Kidney capillary endothelial cell (primary cell): Measurements from ENCODE around the gene CCDC178.
"Not testable (repeated sequence)": the region's sequence is repeated elsewhere in the genome, so short reads cannot be mapped to it uniquely, and the experiment has no call there.

ENCODE experiments used
- DNase-seq: peaks from one replicate; pipeline ENCODE4 v3.0.0-alpha.2; 2018; ENCODE audit warnings: low spot score

Gene CCDC178

DNA sequence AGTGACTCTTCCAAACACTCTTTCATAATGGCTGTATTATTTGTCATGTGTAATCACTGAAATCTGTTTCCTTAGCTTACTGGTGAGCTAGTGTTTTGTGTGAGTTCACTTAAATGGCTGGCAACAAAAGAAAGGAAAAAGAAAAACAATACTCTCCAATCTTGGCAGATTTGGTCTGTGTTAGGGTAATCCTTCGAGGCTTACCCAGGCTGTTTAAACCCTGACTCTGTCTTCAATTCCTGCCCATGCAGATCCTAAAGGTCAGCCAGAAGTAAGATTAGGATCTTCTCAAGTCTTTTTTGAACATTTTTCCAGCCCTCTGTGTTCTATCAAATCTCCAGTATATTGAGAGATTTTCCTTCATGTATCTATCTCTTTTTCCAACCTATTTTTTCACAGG lies 85.3 kb downstream of the CCDC178 start:
- no peak for DNase-seq

DNA sequence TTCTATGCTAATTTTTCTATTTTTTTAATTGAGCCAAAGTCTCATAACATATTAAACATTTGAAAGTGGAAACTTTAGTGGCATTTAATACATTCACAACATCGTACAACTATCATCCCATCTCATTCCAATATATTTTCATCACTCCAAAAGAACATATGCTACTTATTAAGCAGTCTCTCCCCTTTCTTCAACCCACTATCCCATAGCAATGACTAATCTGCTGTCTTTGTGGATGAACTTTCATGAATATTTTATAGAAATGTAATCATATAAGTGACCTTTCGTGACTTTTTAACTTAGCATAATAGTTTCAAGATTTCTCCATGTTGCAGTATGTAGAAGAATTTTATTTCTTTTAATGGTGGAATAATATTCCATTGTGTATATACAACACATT lies 90.3 kb downstream of the CCDC178 start:
- DNase-seq, result no peak

DNA sequence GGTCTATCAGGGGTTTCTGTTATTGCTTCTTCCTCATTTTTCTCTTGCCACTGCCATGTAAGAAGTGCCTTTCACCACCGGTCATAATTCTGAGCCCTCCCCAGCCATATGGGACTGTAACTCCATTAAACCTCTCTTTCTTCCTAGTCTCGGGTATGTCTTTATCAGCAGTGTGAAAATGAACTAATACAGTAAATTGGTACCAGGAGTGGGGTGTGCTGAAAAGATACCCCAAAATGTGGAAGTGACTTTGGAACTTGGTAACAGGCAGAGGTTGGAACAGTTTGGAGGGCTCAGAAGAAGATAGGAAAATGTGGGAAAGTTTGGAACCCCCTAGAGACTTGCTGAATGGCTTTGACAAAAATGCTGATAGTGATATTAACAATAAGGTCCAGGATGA lies 100.8 kb downstream of the CCDC178 start:
- not testable (repeated sequence) for DNase-seq

DNA sequence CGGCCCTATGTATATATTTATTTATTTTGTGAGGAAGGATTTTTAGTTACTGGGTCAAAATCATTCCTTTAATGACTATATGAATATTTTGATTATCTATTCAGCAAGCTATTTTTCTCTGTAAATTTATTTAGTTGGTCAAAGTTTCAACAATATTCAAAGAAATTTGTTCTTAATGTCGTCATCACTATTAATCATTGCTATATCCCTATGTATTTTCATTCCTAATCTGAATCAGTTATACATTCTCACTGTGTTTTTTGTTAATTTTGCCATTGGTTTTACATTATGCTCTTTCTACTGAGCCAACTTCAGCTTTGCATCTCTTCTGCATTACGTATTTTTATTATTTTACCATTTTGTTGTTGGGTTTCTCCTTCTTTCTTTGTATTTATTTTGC lies 105.7 kb downstream of the CCDC178 start:
- DNase-seq, result no peak

DNA sequence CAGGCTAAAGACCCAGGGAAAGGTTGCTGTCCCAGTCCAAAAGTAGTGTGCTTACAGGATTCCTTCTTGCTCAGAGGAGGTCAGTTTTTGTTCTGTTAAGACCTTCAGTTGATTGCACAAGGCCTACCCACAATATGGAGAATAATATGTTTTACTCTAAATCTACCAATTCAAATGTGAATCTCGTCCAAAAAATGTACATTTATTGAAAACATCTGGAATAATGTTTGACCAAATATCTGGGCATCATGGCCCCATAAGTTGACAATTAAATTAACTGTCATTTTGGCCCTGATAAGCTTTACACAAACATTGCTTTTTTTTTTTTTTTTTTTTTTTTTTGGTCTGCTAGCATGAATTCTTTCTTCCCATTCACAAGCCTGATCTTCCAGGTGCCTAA lies 109.8 kb downstream of the CCDC178 start:
- no peak for DNase-seq

DNA sequence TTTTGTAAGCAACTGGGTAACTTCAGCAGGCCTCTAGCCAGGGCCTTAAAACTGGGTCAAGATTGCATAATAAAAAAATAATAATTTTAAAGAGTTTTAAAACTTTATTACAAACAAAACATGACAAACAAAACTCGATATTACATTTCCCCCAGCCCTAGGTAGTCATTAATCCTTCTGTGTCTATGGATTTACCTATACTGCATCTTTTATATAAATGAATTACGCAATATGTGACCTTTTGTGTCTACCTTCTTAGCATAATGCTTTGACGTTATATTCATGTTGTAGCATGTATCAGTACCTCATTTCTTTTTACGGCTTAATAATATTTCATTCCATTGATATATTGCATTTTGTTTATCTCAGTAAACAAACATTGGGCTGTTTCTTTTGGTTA lies 113.5 kb downstream of the CCDC178 start:
- no peak for DNase-seq

DNA sequence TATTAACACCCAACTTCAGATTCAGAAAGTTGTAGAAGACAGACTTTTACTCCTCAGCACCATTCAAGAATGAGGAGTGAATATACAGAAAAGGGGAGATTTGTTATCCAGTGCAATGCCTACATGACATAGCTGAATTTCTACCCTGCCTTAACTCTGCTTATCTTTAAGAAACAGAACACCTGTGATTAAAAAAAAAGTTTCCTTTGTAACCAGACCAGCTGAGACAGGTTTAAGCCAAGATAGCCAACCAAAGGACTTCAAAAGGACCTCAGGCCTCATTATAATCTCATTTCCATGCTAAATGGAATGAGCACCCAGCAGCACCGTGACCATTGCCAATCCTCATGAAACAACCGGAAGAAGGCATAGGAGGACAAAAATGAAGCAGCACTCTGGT lies 122.9 kb downstream of the CCDC178 start:
- DNase-seq, result no peak

DNA sequence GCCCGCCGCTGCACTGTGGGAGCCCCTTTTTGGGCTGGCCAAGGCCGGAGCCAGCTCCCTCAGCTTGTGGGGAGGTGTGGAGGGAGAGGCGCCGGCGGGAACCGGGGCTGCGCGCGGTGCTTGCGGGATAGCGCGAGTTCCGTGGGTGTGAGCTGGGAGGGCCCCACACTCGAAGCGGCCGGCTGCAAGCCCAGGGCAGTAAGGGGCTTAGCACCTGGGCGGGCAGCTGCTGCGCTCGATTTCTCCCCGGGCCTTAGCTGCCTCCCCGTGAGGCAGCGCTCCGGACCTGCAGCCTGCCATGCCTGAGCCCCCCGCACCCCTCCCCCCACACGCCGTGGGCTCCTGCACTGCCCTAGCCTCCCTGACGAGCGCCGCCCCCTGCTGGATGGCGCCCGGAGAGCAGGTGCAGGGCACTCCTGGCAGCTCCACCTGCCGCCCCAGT lies 124.4 kb downstream of the CCDC178 start:
- DNase-seq, result no peak

DNA sequence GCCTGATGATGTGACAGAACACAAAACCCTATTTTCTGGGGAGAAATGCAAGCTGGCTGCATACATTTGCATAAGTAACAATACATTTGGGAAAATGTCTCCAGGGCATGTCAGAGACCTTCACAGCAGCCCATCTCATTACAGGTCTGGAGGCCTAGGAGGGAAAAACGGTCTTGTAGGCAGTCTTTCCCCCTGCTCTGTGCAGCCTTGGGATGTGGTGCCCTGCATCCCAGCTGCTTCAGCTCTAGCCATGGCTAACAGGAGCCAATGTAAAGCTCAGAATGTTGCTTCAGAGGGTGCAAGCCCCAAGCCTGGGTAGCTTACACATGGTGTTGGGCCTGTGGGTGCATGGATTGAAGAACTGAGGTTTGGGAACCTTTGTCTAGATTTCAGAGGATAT lies 133.0 kb downstream of the CCDC178 start:
- no peak for DNase-seq

DNA sequence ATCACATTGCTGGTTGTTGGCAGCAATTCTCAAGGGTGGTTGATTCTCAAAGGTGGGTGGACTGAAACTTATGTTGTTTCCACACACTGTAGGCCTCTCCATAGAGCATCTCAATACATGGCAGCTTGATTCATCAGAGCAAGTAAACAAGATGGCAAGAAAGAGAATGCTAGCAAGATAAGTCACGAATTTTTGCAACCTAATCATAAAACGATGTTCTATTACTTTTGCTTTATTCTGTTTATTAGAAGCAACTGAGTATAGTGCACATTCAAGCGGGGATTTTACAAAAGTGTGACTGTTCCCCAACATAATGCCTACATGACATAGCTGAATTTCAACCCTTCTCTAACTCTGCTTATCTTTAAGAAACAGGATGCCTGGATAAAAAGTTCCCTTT lies 136.2 kb downstream of the CCDC178 start:
- no peak for DNase-seq

DNA sequence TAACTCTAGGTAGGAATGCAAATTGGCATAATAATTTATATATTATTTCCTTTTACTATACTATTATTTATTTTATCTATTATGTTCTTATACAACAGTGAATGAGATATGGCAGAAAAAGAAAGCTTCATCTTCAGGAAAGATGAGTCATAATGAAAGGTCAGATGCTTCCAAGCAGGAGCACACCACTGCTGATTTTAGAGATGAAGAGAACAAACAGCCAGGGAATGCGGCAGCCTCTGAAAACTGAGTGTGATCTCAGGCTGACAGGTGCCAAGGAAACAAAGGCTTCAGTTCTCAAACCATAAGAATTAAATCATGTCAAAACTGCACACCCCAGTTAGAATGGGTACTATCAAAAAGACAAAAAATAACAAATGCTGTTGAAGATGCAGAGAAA lies 149.0 kb downstream of the CCDC178 start:
- DNase-seq, result no peak

DNA sequence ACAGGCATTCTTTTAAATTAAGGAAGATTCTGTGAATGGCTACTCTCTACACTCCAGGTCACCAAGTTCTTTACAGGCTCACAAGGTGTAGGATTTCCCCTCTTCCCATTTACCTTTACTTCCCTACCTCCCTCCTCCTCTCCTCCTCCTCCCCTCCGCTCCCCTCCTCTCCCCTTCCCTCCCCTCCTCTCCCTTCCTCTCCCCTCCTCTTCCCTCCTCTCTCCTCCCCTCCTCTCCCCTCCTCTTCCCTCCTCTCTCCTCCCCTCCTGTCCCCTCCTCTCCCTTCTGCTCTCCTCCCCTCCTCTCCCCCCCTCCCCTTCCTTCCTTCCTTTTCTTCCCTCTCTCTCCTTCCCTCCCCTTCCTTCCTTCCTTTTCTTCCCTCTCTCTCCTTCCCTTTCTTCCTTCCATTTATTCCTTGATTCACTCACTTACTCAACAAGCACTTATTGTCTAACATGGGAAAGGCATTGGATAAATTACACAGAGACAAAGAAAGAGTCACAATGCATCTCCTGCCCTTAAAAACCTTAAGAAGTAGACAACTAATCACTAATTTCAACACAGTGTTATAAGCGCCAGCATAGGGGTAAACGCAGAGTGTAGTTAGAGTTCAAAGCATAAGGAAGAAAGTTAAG lies 152.3 kb downstream of the CCDC178 start:
- DNase-seq, result no peak

DNA sequence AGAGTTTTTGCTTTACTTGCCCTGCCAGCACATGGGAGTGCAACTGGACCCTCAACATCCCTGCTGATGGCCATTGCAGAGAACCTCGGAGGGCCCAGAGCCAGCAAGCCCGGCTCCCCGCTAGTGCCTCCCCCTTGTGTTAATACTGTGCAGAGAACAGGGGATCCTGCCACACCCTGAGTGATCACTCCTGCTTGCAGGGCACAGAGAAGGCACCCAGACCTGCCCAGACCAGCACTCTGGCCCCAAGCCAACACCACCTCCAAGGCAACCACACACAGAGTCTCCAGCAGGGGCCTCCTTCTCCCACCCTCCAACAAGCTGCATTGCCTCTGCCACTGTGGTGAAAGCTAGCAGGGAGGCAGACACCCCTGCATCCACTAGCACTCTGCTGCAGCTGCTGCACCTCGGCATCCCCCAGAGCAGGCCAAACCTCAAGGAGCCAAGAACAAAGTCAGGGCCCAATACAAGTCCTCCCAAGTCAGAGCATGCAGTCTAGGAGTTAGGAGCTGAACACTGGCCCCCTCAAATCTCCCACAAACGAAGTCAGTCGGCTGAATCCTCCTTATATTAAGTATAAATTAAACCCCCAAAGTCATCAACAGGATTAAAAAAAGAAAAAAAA lies 157.7 kb downstream of the CCDC178 start:
- DNase-seq, result no peak

DNA sequence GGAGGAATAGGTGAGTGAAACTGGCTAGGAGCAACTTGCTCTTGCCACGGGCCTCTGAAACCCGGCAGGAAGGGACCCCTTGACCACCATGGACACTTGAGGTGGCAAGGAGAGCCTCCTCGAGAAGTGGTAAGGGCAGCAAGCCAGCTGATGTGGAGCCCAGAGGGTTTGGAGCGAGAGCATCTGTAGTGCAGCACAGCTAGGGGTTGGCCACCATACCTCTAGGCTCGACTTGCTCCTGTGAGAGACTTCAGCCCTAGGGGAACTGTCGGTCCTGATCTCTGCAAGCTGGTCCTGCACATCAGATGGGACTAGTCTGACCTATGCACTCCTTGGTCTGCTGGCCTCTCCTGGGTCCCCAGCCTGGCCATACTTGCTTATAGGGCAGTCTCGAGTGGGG lies 158.4 kb downstream of the CCDC178 start:
- no peak for DNase-seq

DNA sequence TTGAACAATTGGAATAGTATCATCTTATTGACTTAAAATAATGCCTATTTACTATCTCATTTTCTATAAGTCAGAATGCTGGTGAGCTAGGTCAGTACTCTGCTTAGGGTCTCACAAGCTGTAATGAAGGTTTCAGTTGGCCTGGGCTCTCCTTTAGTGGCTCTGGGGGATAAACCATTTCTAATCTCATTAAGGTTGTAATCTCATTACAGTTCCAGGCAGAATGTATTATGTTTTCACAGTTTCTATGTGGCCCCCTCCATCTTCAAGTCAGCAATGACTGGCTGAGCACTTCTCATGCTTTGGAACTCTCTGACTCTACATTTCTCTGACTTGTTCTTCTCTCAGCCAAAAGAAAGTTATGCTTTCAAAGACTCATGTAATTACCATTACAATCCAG lies 163.1 kb downstream of the CCDC178 start:
- DNase-seq, result no peak

DNA sequence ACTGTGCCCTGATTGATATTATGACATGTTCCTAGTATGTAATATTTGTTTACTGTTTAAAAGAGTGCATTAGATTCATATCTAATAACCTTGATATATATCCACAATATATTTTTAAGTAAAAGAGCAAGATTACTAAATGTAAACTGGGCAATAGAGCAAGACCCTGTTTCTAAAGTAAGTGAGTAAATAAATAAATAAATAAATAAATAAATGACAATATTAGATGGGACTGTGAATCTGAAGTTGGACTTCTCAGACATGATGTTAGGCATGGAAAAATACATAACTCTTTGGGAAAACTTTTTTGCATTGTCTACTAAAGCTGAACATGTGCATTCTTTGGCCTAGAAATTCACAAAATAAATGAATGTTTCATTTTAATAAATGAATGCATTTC lies 164.7 kb downstream of the CCDC178 start:
- DNase-seq, result no peak

DNA sequence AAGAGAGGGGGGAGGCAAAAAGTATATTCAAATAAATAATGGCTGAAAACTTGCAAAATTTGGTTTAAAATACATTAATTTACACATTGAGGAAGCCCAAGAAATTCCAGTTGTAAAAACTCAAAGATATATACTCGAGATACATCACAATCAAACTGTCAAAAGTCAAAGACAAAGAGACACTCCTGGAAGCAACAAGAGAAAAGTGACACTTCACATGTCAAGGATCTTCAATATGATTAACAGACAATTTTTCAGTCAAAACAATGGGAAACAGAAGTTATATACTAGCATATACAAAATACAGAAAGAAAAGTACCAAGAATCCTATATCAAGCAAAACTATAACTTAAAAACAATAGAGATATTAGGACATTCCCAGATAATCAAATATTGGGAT lies 170.2 kb downstream of the CCDC178 start:
- DNase-seq, result no peak

DNA sequence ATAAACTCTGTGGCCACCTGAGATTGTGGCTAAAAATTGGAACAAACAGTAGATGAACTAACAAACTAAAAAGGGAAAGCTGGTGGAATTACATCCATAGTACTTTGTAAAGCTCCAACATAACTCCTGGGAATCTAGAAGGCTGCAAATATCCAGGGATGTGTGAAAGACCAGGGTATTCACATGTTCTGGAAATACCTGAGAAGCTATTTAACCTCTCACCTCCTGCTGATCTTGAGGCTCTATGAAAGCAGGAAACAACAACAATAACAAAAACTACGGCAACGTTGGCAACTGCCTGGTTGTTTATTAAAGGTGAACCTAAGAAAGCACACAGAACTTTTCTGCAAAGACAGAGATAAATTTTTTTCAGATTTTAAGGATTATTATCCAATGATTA lies 171.3 kb downstream of the CCDC178 start:
- no peak for DNase-seq

DNA sequence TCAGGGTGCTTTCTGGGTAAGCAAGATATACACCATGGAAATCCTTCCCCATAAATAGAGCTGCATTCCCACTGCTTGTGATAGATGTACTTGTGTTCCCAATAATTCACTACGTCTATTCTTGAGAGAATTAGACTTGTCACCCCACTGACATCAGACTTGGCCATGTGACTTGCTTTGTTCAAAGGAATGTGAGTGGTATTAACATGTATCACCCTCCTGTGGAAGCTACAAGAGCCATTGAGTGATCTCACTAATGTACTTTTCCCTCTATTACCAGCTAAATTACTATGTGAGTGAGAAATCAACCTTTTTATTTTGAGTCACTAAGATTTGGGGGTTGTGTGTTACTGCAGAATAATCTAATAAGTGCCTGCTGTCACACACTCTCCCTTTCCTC lies 176.0 kb downstream of the CCDC178 start:
- no peak for DNase-seq

DNA sequence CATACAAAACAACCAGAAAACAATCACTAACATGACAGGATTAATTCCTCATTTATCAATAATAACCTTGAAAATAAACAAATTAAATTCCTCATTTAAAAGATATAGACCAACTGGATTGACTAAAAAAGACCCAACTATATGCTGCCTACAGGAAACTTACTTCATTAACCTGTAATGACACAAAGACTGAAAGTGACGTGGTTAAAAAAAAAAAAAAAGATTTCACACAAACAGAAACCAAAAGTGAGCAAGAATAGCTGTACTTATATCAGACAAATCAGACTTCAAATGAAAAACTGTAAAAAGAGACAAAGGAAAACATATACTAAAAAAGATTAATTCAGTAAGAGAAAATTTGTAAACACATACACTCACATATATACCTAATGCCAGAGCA lies 201.2 kb downstream of the CCDC178 start:
- DNase-seq, result no peak

DNA sequence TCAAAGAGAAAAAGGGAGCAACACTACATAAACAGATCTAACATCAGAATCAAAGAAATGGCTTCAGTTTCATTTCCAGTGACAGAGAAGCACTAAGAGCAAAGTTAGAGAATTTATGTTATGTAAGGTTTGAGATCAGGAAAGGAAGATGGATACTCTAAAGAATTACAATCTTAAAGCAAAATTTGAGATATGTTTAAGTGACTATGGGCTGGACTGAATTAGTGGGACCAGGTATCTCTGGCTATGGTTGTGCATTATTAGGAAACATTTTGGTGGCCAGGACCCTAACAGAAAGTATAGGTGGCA lies 208.2 kb downstream of the CCDC178 start:
- no peak for DNase-seq

DNA sequence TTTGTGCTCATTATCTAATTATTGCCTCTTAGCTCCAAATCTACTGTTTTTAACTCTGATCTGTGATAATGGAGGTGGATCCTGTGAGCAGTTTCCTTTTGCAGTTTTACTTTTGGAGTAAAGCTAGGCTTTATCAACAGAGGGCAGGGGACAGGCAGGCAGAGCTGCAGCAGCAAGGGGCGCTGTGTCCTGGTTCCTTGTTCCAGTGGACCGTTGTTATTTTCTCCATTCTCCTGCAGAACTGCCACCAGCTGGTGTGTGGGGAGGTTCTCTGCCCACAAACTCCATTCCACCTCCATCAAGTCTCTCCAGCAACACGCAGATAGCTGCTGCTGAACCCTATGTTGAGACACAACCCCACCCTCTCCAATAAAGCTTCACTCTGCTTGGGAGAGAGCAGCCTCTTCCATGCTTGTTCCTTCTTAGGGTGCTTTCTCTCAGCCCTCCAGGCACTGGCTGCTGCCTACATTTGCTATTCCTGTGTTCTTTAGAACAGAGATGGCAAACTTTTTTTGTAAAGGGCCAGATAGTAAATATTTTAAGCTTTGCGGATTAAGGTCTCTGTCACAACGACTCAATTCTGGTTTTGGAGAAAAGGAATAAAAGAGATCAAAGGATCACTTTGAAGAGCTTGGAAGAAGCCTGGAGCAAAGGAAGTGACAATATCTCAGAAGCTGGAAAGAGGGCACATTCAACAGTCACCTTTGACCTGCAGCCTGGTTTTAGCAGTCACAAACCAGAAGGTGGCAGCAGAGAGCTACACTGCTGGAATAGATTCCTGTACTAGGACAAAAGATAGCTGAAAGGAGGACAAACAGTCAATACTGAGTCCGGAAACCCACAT lies 208.8 kb downstream of the CCDC178 start:
- peak; percentile 55 for DNase-seq

DNA sequence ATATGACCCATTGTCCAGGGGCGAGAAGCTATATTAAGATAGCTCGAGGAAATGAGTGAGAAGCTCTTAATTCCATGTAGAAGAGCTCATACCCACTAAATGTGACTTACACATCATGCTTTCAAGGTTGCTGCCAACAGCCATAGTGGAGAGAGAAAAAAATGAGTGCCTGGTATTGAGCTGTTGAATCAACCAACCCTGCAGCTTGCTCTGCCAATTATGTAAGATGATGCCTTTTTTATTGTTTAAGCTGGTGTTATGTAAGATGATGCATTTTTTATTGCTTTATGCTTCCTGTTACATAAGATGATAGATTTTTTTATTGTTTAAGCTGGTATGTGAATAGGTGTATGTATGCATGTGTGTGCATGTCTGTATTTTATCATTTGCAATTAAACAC lies 228.2 kb downstream of the CCDC178 start:
- peak; percentile 22 for DNase-seq
